Activated CD8-positive, alpha-beta memory T cell treated with anti-CD3 and anti-CD28 coated beads, Interleukin-2, amount 50 U/mL, for 1 hour (primary cell): ENCODE data around the gene PYGM.

Experiments
- DNase-seq: peaks from one replicate; pipeline ENCODE4 v3.0.0-alpha.2; 2020; ENCODE audit errors: extremely low read depth

The PYGM gene

GRCh38 chr11:64753380-64754123 lies 6.2 kb downstream of the PYGM start:
- DNase-seq: no peak

GRCh38 chr11:64753019-64753379 lies 6.8 kb downstream of the PYGM start:
- DNase-seq: no peak

- DNase-seq: no peak
Measured at GRCh38 chr11:64752175-64752970, 7.4 kb downstream of the PYGM start.

GRCh38 chr11:64751580-64751979 lies 8.2 kb downstream of the PYGM start:
- no peak for DNase-seq

- DNase-seq: no peak
Measured at GRCh38 chr11:64751136-64751535, 8.6 kb downstream of the PYGM start.

GRCh38 chr11:64750361-64751054 lies 9.3 kb downstream of the PYGM start:
- no peak for DNase-seq

GRCh38 chr11:64747961-64748665 lies 11.7 kb downstream of the PYGM start:
- no peak for DNase-seq

GRCh38 chr11:64746486-64746885 lies 13.3 kb downstream of the PYGM start:
- DNase-seq: no peak

GRCh38 chr11:64745521-64746328 lies 14.0 kb downstream of the PYGM start:
- peak; percentile 50 for DNase-seq

GRCh38 chr11:64745189-64745520 lies 14.6 kb downstream of the PYGM start:
- DNase-seq: peak; percentile 48

- no peak for DNase-seq
Measured at GRCh38 chr11:64744544-64745188, 15.1 kb downstream of the PYGM start.

- peak; percentile 70 for DNase-seq
Measured at GRCh38 chr11:64743591-64744543, 15.9 kb downstream of the PYGM start, which contains the start of gene RASGRP2. Gene RASGRP2, minus strand, starts transcription at chr11:64744142. Its CDS starts 1,276 bp downstream, at chr11:64742866.

- DNase-seq: no peak
Measured at GRCh38 chr11:64742889-64743590, 16.7 kb downstream of the PYGM start.

- no peak for DNase-seq
Measured at GRCh38 chr11:64742087-64742888, 17.5 kb downstream of the PYGM start.

GRCh38 chr11:64741375-64742086 lies 18.2 kb downstream of the PYGM start:
- DNase-seq: no peak

- DNase-seq: no peak
Measured at GRCh38 chr11:64739871-64740270, 19.9 kb downstream of the PYGM start.

- DNase-seq: no peak
Measured at GRCh38 chr11:64736654-64737053, 23.1 kb downstream of the PYGM start.
